ENCODE measurements around the gene FAM114A2.
A peak's percentile ranks its signal among the peaks of the same experiment; 100 is the strongest.

The FAM114A2 gene

GRCh38 chr5:153981905-153982605 lies 56.7 kb downstream of the FAM114A2 start:
- DNase-seq, result no peak

GRCh38 chr5:153979028-153979783 lies 59.5 kb downstream of the FAM114A2 start:
- no peak for DNase-seq

- DNase-seq, result no peak
Measured at GRCh38 chr5:153974813-153975163, 63.9 kb downstream of the FAM114A2 start.

GRCh38 chr5:153974131-153974812 lies 64.4 kb downstream of the FAM114A2 start:
- peak; percentile 41 for DNase-seq

GRCh38 chr5:153972240-153972639 lies 66.5 kb downstream of the FAM114A2 start:
- no peak for DNase-seq

- DNase-seq, result no peak
Measured at GRCh38 chr5:153970496-153970895, 68.2 kb downstream of the FAM114A2 start.

GRCh38 chr5:153969563-153969895 lies 69.2 kb downstream of the FAM114A2 start:
- DNase-seq, result no peak

- no peak for DNase-seq
Measured at GRCh38 chr5:153968761-153969562, 69.7 kb downstream of the FAM114A2 start.

- DNase-seq, result peak; percentile 57
Measured at GRCh38 chr5:153964880-153965645, 73.6 kb downstream of the FAM114A2 start.

GRCh38 chr5:153964191-153964879 lies 74.4 kb downstream of the FAM114A2 start:
- DNase-seq, result no peak

- DNase-seq, result no peak
Measured at GRCh38 chr5:153960269-153961215, 78.2 kb downstream of the FAM114A2 start.

- no peak for DNase-seq
Measured at GRCh38 chr5:153959134-153959957, 79.4 kb downstream of the FAM114A2 start.

- no peak for DNase-seq
Measured at GRCh38 chr5:153957205-153957604, 81.5 kb downstream of the FAM114A2 start.

- DNase-seq, result no peak
Measured at GRCh38 chr5:153953411-153953810, 85.3 kb downstream of the FAM114A2 start.

GRCh38 chr5:153952893-153953292 lies 85.8 kb downstream of the FAM114A2 start:
- DNase-seq, result no peak

- DNase-seq, result no peak
Measured at GRCh38 chr5:153952057-153952456, 86.7 kb downstream of the FAM114A2 start.

- no peak for DNase-seq
Measured at GRCh38 chr5:153941265-153941664, 97.4 kb downstream of the FAM114A2 start.
